M059J (cell line): ENCODE measurements around the gene LRRC10B. TPM values are rescaled to one million over a fixed set of nuclear protein-coding genes. Genes with fewer than 3 reads are reported as not detected.

ENCODE experiments used
- DNase-seq: peaks from one replicate; pipeline ENCODE4 v3.0.0-alpha.2; 2012; ENCODE audit warnings: low read depth
- total RNA-seq: library from RNA; depleted of rRNA; stranded (reverse); fragments of >200 nt; shearing (Covaris generic); gene quantifications from 2 replicates; pipeline ENCODE4 v1.2.3, GENCODE V29; 2014

Gene LRRC10B
- total RNA-seq, 1 experiment from 2014 or later = 0.64 TPM

GRCh38 chr11:61531044-61531443 lies 22.5 kb downstream of the LRRC10B start:
- DNase-seq = no peak

GRCh38 chr11:61532134-61533038 lies 23.8 kb downstream of the LRRC10B start:
- DNase-seq = peak; percentile 49

DNA sequence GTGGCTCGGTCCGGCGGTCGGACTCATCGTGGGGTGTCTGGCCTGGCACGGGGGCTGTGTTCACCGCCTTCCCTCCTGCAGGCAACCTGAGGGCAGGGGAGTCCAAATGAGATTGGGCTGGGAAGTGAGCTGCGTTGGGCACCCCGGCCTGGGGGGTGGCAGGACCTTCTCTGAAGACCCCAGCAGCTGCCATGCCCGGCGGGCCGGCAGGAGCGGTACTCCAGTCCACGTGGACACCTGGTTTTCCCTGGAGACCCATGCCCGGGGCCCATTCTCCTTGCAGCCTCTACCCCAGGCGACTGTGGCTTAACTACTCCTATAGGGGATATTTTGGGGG lies 24.5 kb downstream of the LRRC10B start:
- no peak for DNase-seq

GRCh38 chr11:61533401-61533800 lies 24.9 kb downstream of the LRRC10B start:
- DNase-seq = no peak

DNA sequence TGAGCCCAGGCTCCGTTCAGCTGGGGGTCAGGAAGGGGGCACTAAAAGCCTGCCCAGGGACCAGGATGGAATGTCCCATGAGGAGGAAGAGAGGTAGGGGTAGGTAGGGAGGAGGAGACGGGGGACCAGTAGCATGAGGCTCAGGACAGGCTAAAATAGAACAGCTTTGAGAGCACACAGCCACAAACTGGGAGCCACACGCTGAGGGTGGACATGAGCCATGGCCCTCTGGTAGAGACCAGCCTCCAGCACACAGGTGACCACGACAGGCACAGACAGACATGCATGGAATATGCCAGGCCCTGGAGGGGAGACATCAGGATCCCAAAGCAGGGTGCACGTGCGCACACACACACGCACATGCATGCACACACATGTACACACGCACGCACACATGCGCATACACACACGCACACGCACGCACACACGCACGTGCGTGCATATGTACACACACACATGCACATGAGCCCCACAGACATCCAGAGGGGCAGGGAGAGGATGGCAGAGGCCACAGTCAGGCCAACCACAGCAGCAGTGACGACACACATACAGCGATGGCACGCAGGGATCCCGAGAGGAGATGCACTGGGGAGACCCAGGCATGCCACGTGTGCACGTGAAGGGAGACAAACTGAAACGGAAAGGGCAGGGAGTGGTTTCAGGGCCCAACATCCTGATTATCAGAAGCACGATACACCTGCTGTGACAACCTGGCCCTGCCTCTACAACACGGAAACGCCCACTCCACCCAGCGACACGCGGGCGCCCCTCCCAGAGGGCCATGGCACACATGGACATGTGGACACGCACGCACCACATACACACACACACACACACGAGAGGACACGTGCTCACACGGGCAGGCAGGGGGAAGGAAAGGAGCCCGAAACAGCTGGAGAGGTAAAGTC lies 25.7 kb downstream of the LRRC10B start:
- DNase-seq = no peak

GRCh38 chr11:61534933-61535839 lies 26.6 kb downstream of the LRRC10B start:
- DNase-seq = no peak

GRCh38 chr11:61535998-61536675 lies 27.6 kb downstream of the LRRC10B start:
- DNase-seq = no peak

DNA sequence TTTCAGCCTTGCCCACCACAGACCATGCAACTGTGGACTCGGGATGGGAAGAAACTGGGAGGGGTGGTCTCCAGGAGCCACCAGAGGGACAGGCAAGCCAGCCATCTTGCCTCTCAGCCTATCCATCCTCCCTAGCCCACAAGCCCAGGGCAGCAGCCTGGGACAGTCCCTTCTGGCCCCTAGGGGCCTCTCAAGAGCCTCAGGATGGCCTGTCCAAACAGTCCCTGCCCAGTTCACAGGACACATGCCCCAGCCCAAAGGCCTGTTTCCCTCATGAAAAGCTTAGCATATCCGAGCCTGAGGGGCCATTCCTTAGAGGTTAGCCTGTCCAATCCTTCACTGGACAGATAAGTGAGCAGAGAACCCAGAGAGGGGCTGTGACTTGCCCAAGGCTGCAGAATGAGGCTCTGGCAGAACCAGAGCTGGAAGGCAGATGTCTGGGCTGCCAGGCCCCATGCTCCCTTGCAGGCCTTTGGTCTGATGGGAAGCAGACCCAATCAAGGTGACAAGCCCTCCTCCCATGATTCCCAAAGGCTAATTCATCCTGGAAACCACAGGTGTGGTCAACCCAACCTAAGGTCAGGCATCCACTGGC lies 28.2 kb downstream of the LRRC10B start:
- no peak for DNase-seq

GRCh38 chr11:61537326-61537725 lies 28.8 kb downstream of the LRRC10B start:
- DNase-seq = no peak

GRCh38 chr11:61538636-61538961 lies 30.1 kb downstream of the LRRC10B start:
- DNase-seq = no peak

DNA sequence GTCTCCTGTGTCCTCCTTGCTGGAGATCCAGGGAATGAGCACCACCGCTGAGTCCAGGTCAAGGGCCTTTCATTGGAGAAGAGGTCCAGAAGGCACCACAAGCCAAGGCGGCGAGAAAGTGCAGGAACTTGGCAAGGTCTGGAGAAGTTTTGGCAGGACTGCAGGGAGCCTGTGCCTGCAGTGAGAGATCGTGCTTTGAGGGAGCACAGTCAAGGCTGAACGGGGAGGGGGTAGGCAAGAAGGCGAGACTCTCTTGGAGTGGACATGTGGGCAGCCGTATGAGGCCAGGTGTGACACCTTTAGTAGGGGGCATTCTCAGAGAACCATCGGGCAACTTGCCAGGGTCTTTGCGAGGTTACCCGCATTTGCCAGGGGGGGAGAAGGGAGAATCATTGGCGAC lies 30.5 kb downstream of the LRRC10B start:
- DNase-seq = no peak

DNA sequence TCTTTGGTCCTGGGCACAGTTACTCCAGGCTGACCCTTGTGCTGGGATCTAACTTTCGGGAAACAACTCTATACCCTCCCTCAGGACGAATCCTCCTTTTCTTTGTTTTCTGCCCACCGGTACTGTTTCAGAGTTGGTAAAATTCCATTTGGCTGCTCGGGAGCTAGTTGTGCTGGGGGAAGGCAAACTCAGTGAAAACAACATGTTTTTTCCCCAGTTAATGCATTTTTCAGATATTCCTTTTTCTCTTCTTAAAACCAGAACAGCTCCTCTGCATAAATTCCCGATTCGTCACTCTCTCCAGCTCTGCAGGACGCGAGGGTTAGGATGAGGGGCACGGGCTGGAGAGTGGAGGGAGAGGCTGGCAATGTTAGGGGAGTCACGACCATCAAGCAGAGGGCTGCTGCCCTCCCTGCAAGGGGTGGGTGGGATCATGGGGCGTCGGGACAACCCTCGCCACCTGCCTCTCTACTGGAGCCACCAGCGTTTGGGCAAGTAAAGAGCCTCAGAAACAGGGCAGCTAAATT lies 31.3 kb downstream of the LRRC10B start:
- no peak for DNase-seq

GRCh38 chr11:61540528-61540927 lies 32.0 kb downstream of the LRRC10B start:
- no peak for DNase-seq

DNA sequence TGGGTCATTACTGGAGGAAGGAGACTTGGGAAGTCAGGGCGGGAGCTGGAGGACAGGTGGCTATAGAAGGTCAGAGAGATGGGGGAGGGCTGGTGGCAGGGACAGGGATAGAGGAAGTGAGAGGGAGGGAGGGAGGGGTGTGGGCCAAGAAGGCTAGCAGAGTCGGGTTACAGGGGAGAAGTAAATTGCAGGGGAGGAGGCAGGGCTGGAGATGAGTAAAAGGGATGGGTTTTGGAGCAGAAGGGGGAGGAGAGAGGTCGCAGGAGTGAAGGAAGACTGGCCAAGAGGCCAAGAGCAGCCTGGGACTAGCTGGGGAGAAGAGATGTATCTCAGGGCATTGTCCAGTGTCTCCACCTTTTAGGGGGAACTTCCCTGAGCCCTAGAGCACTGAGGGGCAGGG lies 33.0 kb downstream of the LRRC10B start:
- DNase-seq = peak; percentile 72

- no peak for DNase-seq
These were observed 33.5 kb downstream of the LRRC10B start for GRCh38 chr11:61542024-61542461.

- DNase-seq = no peak
These were observed 34.2 kb downstream of the LRRC10B start for GRCh38 chr11:61542705-61543104.

GRCh38 chr11:61543606-61544306 lies 35.2 kb downstream of the LRRC10B start:
- peak; percentile 75 for DNase-seq

- no peak for DNase-seq
These were observed 35.9 kb downstream of the LRRC10B start for GRCh38 chr11:61544466-61544865.

GRCh38 chr11:61545341-61545740 lies 36.8 kb downstream of the LRRC10B start:
- DNase-seq = no peak

DNA sequence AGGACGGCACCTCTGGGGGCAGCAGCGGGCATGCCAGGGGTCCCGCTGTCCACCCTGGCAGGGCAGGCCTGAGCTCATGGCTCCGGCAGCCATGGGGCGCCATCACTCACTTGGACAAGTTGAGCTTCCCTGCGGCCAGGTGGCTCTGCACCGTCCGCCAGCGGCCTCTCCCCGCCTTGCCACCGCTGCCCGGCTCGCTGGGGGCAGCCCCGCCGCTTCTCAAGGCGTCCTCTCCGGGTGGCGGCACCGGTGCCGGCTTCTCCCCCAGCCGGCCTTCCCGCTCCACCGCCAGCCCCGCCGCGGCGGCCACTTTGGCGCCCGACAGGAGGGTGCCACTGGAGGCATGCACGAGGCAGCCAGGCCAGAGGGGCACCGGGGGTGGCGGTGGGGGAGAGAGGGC lies 37.4 kb downstream of the LRRC10B start:
- DNase-seq = no peak
